HepG2 (cell line): Measurements from ENCODE around the gene ARTN.

Experiments used
- CREM ChIP-seq, 2 experiments: sonication (generic) in 1 of 2; formaldehyde crosslinking in 1 of 2; IDR thresholded peaks; 2 replicates each; pipeline versions ENCODE4 v1.4.0 to v1.6.1; 2016 to 2020; ENCODE audit warnings: antibody characterized with exemption in 1 of 2, mild to moderate bottlenecking in 1 of 2, missing genetic modification reagents in 1 of 2
- MATR3 ChIP-seq: sonication (generic); formaldehyde crosslinking; IDR thresholded peaks from 2 replicates; pipeline ENCODE4 v1.4.0; 2020; ENCODE audit warnings: missing genetic modification reagents
- MAX ChIP-seq: IDR thresholded peaks from 2 replicates; pipeline ENCODE4 v1.6.1; 2012; ENCODE audit warnings: inconsistent platforms
- PHF8 ChIP-seq: sonication (generic); formaldehyde crosslinking; IDR thresholded peaks from 2 replicates; pipeline ENCODE4 v1.5.0; 2020; ENCODE audit warnings: missing genetic modification reagents
- SIN3A ChIP-seq: IDR thresholded peaks from 2 replicates; pipeline ENCODE4 v1.6.1; 2011; ENCODE audit warnings: low read depth, mild to moderate bottlenecking, control low read depth, low read length, borderline replicate concordance
- U2AF1 ChIP-seq: fragments of 200-400 bp; formaldehyde crosslinking; optimal IDR thresholded peaks from 2 replicates; pipeline ENCODE3; 2017; ENCODE audit warnings: mild to moderate bottlenecking, low read depth, low read length
- ZMYM2 ChIP-seq: sonication (generic); formaldehyde crosslinking; IDR thresholded peaks from 2 replicates; pipeline ENCODE4 v1.8.0; 2022; ENCODE audit warnings: mild to moderate bottlenecking, missing genetic modification reagents
- TF ChIP-seq, protein P1 (sequence below): sonication (generic); formaldehyde crosslinking; IDR thresholded peaks from 2 replicates; pipeline ENCODE4 v1.5.0; 2020; ENCODE audit warnings: mild to moderate bottlenecking, missing genetic modification reagents, moderate library complexity
- TF ChIP-seq, protein P2 (sequence below): sonication (generic); formaldehyde crosslinking; conservative IDR thresholded peaks from 2 replicates; pipeline ENCODE4 v1.8.1; 2023; ENCODE audit warnings: missing genetic modification reagents
- TF ChIP-seq, protein P3 (sequence below): sonication (generic); formaldehyde crosslinking; IDR thresholded peaks from 2 replicates; pipeline ENCODE4 v1.4.0; 2020; ENCODE audit warnings: missing genetic modification reagents

DNA sequence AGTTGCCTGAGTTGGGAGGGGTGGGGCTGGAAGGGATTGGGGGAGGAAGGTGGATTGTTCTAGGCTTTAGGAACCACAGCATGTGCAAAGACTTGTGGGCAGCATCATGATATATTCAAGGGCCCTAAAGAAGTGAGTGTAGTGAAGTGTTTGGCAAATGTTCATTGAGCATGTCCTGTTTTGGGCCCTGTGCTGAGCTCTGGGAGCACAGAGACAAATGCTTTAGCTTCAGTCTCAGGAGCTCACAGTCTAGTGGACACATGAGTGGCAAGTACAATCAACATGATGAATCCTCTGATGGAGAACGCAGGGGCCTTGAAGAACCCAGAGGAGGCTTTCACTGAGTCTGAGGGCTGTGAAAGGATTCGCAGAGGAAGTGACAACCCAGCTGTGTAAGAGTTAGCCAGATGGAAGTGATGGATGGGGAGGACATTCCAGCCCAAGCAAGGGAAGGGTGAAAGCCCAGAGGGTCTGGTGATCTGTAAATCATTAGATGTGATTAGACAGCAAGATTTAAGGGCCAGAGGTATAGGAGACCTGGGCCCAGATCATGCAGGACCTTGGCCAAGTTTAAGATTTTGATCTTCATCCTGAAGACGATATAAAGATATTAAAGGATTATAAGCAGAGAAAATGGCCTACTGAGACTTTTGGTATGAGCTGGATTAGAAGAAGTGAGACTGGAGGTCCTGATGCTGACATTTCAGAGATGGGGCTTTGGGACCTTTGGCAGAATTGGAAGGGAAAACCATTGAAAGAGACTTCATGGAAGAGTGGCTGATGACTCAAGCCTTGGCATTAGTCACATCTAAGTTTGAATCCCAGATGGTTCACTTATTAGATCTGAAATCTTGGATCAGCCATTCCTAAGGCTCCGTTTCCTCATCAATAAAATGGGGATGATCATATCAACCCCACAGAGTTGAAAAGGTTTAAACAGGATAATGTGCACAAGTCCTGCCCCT, 17.7 kb downstream of the ARTN start:
- TF ChIP-seq U2AF1 (no peak), PHF8 (CRISPR knock-in tag) (no peak), SIN3A (no peak), ZMYM2 (CRISPR knock-in tag) (no peak), CREM (IDR thresholded peaks at IDR 0.05) (no peak), CREM (CRISPR knock-in tag; IDR thresholded peaks at IDR 0.05) (no peak), MAX (no peak), MATR3 (CRISPR knock-in tag) (no peak)
- TF ChIP-seq, protein P1, sequence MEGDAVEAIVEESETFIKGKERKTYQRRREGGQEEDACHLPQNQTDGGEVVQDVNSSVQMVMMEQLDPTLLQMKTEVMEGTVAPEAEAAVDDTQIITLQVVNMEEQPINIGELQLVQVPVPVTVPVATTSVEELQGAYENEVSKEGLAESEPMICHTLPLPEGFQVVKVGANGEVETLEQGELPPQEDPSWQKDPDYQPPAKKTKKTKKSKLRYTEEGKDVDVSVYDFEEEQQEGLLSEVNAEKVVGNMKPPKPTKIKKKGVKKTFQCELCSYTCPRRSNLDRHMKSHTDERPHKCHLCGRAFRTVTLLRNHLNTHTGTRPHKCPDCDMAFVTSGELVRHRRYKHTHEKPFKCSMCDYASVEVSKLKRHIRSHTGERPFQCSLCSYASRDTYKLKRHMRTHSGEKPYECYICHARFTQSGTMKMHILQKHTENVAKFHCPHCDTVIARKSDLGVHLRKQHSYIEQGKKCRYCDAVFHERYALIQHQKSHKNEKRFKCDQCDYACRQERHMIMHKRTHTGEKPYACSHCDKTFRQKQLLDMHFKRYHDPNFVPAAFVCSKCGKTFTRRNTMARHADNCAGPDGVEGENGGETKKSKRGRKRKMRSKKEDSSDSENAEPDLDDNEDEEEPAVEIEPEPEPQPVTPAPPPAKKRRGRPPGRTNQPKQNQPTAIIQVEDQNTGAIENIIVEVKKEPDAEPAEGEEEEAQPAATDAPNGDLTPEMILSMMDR (CRISPR knock-in tag): no peak
- TF ChIP-seq, protein P2, sequence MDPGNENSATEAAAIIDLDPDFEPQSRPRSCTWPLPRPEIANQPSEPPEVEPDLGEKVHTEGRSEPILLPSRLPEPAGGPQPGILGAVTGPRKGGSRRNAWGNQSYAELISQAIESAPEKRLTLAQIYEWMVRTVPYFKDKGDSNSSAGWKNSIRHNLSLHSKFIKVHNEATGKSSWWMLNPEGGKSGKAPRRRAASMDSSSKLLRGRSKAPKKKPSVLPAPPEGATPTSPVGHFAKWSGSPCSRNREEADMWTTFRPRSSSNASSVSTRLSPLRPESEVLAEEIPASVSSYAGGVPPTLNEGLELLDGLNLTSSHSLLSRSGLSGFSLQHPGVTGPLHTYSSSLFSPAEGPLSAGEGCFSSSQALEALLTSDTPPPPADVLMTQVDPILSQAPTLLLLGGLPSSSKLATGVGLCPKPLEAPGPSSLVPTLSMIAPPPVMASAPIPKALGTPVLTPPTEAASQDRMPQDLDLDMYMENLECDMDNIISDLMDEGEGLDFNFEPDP (CRISPR knock-in tag): no peak
- TF ChIP-seq, protein P3, sequence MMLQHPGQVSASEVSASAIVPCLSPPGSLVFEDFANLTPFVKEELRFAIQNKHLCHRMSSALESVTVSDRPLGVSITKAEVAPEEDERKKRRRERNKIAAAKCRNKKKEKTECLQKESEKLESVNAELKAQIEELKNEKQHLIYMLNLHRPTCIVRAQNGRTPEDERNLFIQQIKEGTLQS (CRISPR knock-in tag): no peak
